OCI-LY3 (cell line): Measurements from ENCODE around the gene TBXAS1.

Experiments used
- EZH2phosphoT487 ChIP-seq: fragments of 200-600 bp; shearing (Covaris generic); IDR thresholded peaks from 2 replicates; pipeline ENCODE4 v1.6.1; 2018; ENCODE audit warnings: antibody characterized with exemption, mixed run types, low read depth
- TF ChIP-seq, protein P1 (sequence below): fragments of 200-600, 300-600 bp; sonication (generic); IDR thresholded peaks from 2 replicates; pipeline ENCODE4 v1.5.1; 2014; ENCODE audit warnings: antibody characterized with exemption, low read length, low read depth

DNA sequence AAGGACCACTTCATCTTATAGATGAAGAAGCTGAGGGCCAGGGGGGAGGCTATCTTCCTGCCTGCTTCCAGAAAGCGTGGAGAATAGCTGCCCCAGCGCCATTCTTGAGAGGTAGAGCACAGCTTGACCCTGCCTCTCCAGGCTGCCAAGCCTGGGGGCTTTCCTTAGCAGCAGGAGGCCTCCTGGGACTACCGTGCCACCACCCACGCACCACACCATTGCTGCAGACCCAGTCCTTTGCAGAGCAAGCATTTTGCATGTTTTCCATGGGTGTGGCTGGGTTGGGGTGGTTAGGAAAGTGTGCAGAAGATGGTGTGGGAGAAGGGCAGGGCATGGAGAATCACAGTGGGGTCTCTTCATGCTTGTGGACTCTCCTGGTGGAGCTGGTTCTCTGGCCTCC, 64.9 kb downstream of the TBXAS1 start:
- TF ChIP-seq, protein P1, sequence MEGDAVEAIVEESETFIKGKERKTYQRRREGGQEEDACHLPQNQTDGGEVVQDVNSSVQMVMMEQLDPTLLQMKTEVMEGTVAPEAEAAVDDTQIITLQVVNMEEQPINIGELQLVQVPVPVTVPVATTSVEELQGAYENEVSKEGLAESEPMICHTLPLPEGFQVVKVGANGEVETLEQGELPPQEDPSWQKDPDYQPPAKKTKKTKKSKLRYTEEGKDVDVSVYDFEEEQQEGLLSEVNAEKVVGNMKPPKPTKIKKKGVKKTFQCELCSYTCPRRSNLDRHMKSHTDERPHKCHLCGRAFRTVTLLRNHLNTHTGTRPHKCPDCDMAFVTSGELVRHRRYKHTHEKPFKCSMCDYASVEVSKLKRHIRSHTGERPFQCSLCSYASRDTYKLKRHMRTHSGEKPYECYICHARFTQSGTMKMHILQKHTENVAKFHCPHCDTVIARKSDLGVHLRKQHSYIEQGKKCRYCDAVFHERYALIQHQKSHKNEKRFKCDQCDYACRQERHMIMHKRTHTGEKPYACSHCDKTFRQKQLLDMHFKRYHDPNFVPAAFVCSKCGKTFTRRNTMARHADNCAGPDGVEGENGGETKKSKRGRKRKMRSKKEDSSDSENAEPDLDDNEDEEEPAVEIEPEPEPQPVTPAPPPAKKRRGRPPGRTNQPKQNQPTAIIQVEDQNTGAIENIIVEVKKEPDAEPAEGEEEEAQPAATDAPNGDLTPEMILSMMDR = no peak
- TF ChIP-seq EZH2phosphoT487 = no peak
